Uterus (tissue), 2 donors: ENCODE results near the gene TMEM185A.

ENCODE experiments used
- POLR2A ChIP-seq, 2 donors: fragments of 450-650 bp; IDR thresholded peaks; one replicate each; pipeline ENCODE4 v1.6.1; 2016; ENCODE audit warnings: antibody characterized with exemption in 2 of 2, mild to moderate bottlenecking in 1 of 2, moderate library complexity in 1 of 2
- TF ChIP-seq, protein P1 (sequence below), 4 experiments: fragments of 200-600 bp in 2 of 4; fragments of 450-650 bp in 2 of 4; sonication (generic) in 2 of 4; IDR thresholded peaks; one replicate each; pipeline ENCODE4 v1.5.1; 2016 to 2019; ENCODE audit warnings: antibody characterized with exemption in 4 of 4, mild to moderate bottlenecking in 2 of 4, moderate library complexity in 1 of 4

DNA sequence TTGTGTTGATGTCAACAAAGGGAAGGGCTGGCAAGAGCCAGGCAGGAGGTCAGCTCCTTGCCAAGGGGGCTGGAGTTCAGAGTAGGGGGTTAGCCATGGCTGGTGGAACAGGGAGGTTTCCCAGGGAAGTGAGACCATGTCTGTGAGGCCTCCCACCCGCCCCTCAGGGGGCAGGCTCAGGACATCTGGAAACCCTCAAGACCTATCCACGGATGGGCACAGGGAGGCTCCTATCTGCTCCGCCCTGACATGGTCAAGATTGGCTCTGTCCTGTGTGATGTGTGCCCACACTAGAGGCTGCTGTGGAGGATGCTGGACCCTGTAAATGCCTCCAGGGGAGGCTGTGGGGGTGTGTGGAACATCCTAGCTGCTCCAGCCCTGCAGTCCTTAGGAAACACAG is 8.0 kb upstream of the TMEM185A start:
- TF ChIP-seq, protein P1, sequence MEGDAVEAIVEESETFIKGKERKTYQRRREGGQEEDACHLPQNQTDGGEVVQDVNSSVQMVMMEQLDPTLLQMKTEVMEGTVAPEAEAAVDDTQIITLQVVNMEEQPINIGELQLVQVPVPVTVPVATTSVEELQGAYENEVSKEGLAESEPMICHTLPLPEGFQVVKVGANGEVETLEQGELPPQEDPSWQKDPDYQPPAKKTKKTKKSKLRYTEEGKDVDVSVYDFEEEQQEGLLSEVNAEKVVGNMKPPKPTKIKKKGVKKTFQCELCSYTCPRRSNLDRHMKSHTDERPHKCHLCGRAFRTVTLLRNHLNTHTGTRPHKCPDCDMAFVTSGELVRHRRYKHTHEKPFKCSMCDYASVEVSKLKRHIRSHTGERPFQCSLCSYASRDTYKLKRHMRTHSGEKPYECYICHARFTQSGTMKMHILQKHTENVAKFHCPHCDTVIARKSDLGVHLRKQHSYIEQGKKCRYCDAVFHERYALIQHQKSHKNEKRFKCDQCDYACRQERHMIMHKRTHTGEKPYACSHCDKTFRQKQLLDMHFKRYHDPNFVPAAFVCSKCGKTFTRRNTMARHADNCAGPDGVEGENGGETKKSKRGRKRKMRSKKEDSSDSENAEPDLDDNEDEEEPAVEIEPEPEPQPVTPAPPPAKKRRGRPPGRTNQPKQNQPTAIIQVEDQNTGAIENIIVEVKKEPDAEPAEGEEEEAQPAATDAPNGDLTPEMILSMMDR (IDR thresholded peaks at IDR 0.05) = no peak
- no peak for TF ChIP-seq POLR2A (IDR thresholded peaks at IDR 0.05)
